ENCODE data around the gene MEST.
"Not testable (repeated sequence)": the region's sequence is repeated elsewhere in the genome, so short reads cannot be mapped to it uniquely, and the experiment has no call there.

Gene MEST

DNA sequence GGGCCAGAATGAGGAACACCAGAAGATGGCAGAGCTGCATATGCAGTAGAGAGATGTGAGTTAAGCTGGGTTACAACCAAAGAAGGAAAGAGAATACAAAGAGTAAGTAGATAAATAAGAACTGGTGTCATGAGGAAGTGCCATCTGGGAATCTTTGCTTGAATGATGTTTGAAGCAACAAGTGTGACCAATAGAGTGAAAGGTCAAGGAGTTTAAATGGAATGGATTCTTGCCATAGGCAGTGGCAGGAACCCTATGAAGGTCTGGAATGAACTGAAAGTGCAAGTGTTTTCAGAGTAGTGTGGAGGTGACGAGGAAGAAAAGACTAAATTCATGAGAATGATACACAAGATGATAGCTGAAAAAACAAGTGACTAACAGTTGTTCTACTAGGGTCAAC, 21.6 kb downstream of the MEST start:
- Histone ChIP-seq H3K27ac (no peak overlapping the region), H3K4me3 (no peak overlapping the region)

DNA sequence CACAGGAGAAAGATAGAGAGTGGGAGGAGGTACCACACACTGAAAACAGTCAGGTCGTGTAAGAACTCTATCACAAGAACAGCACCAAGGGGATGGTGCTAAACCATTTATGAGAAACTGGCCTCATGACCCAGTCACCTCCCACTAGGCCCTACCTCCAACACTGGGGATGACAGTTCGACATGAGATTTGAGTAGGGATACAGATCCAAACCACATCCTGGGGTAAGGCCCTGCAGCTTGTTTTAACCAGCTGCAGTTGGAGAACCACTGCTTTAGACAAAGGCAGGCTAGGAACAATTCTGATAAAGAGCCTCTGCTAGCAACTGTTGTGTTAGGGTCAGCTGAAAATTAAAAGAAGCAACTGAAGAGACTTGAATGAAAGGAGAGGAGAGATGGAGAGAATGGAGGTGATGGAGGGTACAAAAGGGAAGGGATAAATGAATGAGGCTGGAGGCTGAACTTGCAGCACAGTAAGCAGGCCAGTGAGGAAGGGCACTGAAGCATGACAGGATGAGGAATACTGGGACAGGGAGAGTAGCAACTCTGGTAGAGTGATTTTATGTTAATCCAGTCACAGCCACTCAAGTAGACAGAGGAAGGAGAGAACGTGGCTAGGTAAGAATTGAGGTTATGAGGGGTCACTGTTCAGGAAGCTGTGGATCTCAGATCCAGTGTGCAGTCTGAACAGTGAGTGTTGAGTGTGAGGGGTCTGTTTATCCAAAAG, 23.6 kb downstream of the MEST start:
- no peak overlapping the region for H3K4me3 ChIP-seq
- H3K27ac ChIP-seq: no peak overlapping the region

DNA sequence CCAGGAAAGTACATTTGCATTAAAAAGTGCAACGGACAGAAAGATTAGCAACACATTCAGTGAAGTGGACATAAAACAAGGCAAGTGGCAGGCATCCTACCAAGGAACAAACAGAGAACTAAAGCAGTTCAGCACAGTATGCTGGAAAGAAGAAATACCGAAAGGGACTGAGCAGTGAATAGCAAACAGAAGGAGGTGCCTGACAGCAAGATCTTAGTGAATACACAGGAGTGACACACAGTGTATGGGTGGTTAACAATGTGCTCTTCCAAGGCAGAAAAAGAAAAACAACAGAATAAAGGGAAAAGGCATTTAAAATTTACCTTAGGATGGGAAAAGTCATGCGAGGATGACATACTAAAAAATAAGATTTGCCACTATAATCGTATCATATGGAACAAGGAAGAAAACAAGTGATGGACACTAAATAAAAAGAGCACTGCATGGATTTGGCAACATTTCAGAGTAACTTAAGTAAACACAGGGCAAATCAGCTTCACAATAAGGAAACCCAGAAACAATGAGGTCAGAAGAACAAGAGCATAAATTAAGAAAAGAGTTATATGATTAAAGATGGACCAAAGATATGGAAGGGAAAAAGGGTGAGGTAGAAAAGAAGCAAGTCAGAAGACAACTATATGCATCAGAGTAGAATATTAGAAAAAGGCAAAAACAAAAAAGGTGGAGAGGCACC, 29.5 kb downstream of the MEST start:
- Histone ChIP-seq H3K4me3 (no peak overlapping the region), H3K27ac (no peak overlapping the region)

DNA sequence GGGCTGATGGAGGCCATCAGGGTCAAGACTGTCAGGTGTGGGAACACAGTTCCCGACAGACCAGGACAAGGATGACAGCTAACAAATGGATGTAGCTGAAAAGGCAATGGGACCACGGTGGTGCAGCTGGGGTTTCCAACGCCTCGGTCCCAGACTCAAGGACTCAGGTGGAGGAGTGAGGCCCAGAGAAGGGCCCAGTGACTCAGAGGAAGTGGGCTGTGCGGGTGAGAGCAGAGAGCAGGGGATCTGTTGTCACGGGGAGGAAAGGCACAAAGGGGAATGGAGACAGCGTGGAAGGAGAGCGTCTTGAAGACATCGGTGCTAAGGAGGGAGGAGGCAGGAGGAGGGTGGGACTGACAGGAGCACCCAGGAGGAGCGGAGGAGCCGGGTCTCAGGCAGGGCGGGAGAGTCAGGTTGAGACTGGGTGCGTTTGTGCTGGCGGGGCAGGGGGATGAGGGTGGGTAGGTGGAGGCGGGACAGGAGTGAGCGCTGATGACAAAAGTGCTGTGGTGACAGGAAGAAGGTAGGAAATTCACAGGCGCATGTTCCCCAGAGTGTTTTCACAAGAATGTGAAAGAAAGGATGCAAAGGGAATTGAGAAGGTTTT, 31.7 kb downstream of the MEST start:
- not testable (repeated sequence) for H3K4me3 ChIP-seq, H3K27ac ChIP-seq

DNA sequence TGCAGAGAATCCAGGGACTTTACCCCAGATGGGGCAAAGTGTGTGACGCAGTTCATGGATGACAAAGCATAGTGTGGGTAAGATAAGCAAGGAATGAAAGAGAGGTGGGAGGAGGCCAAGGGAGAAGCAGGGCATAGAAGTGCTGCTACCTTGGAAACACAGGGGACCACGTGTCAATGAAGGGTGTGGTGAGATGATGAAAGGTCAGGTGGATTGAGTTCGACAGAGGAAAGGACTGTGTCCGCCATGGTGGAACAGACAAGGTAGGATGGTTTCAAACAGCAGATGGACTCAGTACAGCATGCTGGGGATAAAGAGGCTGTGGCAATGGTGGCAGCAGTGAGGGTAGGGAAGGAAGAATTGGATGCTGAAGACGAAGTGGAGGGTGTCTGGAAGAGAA, 32.7 kb downstream of the MEST start:
- no peak overlapping the region for H3K4me3 ChIP-seq
- H3K27ac ChIP-seq: no peak overlapping the region

DNA sequence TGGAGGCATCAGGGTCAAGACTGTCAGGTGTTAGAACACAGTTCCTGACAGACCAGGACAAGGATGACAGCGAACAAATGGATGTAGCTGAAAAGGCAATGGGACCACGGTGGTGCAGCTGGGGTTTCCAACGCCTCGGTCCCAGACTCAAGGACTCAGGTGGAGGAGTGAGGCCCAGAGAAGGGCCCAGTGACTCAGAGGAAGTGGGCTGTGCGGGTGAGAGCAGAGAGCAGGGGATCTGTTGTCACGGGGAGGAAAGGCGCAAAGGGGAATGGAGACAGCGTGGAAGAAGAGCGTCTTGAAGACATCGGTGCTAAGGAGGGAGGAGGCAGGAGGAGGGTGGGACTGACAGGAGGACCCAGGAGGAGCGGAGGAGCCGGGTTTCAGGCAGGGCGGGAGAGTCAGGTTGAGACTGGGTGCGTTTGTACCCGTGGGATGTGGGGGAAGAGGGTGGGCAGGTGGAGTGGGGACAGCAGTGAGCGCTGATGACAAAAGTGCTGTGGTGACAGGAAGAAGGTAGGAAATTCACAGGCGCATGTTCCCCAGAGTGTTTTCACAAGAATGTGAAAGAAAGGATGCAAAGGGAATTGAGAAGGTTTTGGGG, 36.0 kb downstream of the MEST start:
- not testable (repeated sequence) for H3K4me3 ChIP-seq, H3K27ac ChIP-seq

DNA sequence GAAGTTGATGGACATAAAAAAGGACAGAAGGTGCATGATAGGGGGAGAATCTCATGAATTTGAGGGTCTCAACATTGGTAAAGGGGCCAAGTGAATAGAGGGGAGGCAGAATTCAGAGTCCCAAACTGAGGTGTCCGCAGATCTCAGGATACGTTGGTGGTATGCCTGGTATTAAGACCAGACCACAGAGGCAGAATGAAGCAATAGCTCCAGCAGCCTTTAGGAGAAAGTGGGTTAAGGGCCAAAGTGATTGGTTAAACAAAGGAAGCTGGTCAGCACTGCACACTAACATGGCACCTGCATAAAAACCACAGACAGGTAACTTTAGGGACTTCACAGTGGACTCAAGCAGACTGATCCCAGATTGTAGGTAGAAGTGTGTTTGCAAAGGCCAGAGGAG, 37.5 kb downstream of the MEST start:
- Histone ChIP-seq H3K27ac (no peak overlapping the region), H3K4me3 (no peak overlapping the region)

DNA sequence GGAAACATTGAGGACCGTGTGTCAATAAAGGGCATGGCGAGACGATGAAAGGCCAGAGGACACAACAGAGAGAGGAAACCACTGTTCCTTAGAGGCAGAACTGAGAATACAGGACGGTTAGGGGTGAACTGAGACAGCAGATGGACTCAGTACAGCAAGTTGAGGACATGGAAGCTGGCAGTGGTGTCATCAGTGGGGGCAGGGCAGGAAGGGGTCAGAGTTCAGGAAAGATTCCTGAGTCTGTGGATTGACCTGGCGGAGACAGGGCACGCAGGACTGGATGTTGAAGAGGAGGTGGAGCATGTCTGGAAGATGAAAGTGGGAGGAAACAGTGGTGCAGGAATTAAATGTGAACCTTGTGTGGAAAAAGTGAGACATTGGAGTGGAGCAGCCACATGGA, 46.0 kb downstream of the MEST start:
- not testable (repeated sequence) for H3K27ac ChIP-seq

DNA sequence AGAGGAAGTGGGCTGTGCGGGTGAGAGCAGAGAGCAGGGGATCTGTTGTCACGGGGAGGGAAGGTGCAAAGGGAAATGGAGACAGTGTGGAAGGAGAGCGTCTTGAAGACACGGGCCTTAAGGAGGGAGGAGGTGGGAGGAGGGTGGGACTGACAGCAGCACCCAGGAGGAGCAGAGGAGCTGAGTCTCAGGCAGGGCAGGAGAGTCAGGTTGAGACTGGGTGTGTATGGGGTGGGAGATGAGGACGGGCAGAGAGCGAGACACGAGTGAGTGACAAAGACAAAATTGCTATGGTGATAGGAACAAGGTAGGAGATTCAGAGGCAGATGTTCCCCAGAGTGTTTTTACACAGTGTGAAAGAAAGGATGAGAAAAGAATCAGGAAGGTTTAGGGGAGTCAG, 49.4 kb downstream of the MEST start:
- not testable (repeated sequence) for H3K27ac ChIP-seq, H3K4me3 ChIP-seq

More for the DNA sequence above, 46.0 kb downstream of the MEST start:
- not testable (repeated sequence) for H3K4me3 ChIP-seq

DNA sequence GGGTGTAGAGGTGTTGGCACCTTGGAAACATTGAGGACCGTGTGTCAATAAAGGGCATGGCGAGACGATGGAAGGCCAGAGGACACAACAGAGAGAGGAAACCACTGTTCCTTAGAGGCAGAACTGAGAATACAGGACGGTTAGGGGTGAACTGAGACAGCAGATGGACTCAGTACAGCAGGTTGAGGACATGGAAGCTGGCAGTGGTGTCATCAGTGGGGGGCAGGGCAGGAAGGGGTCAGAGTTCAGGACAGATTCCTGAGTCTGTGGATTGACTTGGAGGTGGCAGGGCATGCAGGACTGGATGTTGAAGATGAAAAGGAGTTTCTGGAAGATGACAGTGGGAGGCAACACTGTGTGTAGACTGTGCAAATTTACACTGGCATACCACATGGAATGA, 50.4 kb downstream of the MEST start:
- not testable (repeated sequence) for H3K27ac ChIP-seq, H3K4me3 ChIP-seq

DNA sequence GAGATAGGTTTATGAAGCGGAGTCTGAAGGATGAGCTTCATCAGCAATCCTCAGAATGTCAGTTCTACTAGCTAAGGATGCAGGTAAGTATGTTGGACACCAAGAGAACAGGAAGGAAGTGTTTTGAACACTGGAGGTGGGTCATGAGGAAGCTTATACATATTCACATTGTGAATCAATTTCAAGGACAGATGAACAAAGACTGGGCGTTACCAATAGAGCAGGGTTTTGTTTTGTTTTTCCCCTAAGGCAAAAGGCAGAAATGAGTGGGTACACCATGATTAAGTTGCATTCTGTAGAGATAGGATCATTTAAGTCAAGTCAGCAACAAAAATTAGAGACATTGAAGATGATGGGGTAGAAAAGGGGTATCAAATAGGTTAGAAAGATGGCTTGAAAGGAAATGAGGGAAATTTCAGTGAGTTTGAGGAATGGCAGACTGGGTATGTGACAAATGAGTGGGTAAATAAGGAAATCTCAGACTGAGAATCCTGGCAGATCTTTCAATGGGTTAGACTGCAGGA, 51.7 kb downstream of the MEST start:
- Histone ChIP-seq H3K27ac (no peak overlapping the region), H3K4me3 (no peak overlapping the region)

DNA sequence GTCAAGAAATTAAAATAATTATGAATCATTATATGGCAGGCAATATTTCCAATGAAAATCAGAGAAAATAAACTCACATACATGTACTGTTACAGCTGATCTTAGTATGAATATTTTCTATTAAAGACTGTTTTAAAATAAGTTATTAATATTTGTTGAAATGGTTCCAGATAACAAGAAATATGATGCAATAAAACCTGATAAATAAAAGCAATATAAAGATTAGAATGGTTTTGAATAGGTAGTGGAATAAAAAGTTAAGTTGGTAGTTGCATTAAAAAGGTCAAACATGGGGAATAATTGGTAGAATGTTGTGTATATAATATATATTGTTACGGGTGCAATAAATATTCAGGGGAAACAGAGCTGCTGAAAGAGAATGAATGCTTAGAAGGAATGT, 52.5 kb downstream of the MEST start:
- H3K27ac ChIP-seq: no peak overlapping the region
- H3K4me3 ChIP-seq: no peak overlapping the region

DNA sequence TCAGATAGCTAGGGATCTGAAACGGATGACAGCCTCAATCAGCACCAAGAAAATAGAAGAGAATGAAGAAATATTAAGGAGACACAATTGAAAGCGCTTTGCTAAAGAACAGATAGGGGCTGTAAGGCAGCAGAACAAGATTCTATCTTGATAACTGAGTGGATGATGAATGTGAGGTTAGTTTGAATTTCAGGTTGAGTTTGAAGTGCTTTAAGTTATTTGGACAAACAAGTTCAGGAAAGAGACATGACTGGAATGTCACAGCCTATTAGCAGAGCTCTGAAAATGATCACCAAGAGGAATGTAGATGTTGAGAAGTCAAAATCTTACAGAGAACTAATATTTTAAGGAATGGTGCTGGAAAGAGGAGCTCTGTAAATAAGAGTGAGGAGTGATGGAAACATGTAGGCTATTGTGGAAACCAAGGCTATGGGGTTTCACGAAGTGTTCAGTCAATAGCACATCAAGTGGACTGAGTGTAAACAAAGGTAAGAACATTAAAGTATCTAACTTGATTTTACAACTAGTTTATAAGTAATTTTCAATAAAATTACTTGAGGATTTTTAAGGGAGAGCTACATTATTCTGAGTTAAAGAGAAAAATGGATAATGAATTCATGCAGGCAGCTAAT, 61.6 kb downstream of the MEST start:
- Histone ChIP-seq H3K27ac (no peak overlapping the region), H3K4me3 (no peak overlapping the region)

DNA sequence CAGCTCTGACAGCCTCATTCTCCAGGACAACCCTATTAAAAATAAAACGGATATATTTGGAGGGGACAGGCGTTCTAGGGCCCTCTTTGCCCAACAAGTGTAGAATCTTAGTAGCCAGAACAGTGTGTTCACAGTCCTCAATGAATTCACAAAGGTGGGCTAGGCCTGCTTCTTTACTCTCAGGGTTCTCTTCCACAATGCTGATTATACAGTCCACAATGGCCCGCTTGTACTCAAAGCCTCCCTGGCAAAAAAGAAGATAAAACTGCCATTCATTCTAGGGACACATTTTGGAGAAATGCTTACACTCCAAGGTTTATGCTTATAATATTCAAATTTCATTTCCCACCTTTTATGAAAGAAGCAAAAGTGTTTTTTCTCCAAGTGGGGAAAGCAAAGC, 62.6 kb downstream of the MEST start:
- H3K27ac ChIP-seq: no peak overlapping the region
- no peak overlapping the region for H3K4me3 ChIP-seq
